Stimulated activated CD8-positive, alpha-beta memory T cell treated with anti-CD3 and anti-CD28 coated beads, Interleukin-4, amount 100 ng/mL, for 48 hours (primary cell): ENCODE measurements around the gene OLA1.

ENCODE experiments used
- DNase-seq: peaks from one replicate; pipeline ENCODE4 v3.0.0-alpha.2; 2020

The OLA1 gene

GRCh38 chr2:174224125-174224524 is 24.2 kb downstream of the OLA1 start:
- DNase-seq = no peak

GRCh38 chr2:174223388-174223787 is 24.9 kb downstream of the OLA1 start:
- DNase-seq = no peak

DNA sequence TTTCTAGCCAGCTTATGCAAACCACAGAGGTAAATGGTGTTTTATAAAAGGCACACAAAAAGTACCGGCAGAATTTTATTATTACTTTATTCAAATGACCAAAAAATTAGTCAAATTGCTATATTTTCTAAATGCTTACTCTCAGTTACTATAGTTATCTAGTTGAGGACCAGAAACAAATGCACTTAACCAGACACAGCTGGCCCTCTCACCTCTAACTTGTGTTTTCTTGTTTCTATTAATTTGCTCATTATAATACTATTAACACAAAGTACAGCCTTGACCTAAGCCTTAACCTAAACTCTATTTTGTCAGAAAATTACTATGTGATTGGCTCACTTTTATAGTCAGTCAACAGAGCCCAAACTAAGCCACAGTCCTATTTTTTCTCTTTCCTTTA is 26.2 kb downstream of the OLA1 start:
- DNase-seq = no peak

DNA sequence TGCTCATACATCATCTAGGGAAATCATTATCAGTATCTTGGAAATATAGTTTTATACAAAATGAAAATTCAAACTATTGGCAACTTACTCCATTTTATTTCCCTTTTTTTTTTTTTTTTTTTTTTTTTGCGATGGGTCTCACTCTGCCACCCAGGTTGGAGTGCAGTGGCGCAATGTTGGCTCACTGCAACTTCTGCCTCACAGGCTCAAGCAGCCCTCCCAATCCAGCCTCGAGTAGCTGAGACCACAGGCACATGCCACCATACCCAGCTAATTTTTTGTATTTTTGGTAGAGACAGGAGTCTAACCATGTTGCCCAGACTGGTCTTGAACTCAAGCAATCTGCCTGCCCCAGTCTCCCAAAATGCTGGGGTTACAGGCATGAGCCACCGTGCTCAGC is 29.0 kb downstream of the OLA1 start:
- no peak for DNase-seq

DNA sequence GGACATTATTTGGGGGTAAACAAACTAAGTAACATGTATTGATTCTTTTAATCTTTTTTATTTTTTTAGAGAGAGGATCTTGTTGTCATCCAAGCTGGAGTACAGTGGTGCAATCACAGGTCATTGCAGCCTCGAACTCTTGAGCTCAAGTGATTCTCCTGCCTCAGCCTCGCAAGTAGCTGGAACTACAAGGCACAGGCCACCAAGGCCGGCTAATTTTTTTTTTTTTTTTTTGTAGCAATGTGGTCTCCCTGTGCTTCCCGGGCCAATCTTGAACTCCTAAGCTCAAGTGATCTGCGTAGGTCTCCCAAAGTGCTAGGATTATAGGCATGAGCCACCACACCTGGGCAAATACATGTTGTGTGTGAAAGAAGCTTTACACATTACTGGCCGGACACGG is 29.6 kb downstream of the OLA1 start:
- no peak for DNase-seq

DNA sequence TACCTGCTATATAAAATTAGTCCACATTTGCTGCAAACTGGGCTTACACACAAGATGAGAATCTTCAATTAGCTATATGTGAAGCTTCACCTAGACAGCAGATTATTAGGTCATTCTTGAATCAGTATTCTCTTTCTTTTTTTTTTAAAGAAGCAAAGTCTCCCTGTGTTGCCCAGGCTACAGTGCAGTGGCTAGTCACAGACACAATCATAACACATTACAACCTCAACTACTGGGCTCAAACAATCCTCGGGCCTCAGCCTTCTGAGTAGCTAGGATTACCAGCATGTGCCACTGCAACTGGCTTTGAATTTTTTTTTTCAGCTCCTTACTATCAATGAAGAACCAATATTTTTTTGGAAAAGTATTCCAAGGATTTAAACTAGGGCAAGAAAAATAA is 30.5 kb downstream of the OLA1 start:
- DNase-seq = no peak

DNA sequence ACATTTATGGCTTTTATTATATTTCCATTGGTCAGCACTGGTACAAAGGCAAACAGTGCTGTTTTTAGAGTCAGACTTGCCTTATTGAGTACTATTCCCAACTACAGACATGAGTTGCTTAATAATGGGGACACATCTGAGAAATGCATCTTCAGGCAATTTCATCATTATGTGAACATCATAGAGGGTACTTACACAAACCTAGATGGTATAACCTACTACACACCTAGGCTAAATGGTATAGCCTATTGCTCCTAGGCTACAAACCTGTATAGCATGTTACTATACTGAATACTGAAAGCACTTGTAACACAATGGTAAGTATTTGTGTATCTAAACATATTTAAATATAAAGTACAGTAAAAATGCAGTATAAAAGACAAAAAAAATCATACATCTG is 36.4 kb downstream of the OLA1 start:
- no peak for DNase-seq

GRCh38 chr2:174210862-174211261 is 37.5 kb downstream of the OLA1 start:
- no peak for DNase-seq

DNA sequence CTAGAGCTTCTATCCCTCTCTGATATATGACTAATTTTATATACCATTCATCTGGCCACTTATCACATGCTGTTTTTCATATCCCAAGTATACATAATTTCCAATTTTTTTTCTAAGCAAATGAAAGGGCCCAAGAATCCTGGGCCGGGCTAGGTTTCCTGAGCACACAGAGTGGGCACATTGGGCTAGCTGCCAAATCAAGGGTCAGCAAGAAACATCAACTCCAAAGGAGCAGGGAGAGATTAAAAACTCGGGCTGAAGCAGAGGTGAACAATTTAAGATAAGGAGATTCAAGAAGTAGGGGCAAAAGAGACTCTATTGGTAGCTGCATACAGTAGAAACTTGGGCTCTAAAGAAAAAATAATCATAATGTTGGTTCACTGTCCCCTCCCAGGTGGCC is 39.0 kb downstream of the OLA1 start:
- DNase-seq = no peak

DNA sequence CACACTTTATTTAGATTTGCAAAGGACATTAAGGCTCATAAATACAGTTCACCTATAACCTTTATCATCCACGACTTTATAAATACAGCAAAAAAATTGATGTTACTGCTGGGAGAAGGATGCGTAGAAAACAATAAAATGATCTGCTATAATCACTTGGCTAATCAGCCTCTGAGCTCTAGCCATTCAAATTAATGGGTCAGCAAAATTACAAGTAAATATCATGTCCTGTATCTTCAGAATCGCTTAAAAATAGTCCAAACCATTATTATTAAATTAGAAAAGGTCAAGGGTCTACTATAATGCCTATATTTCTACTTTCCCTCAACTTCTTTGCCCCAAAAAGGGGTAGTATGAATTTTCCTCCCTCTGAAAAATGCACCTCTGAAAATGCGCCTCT is 40.3 kb downstream of the OLA1 start:
- DNase-seq = no peak

GRCh38 chr2:174205562-174205961 is 42.8 kb downstream of the OLA1 start:
- DNase-seq = no peak

GRCh38 chr2:174202188-174202587 is 46.1 kb downstream of the OLA1 start:
- DNase-seq = no peak

- no peak for DNase-seq
Observed at GRCh38 chr2:174198846-174199564, 49.3 kb downstream of the OLA1 start.

DNA sequence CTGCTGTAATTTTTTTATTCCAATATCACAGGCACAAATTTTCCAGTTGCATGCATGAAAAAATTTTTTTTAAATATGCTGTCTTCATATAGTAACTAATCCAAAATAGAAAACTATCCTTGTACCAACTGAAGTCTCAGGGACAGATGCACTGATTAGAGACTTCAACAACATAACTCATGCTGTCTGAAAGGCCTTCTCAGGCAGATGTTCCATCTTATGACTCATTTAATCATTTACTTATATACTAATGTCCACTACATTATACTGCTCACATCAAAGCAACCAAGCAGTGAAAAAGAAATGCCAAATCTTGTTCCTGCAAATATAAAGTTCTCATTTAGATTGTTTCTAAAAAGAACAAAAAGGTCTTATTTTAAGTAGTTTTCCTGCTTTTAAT is 53.1 kb downstream of the OLA1 start:
- no peak for DNase-seq

- DNase-seq = no peak
Observed at GRCh38 chr2:174193737-174194136, 54.6 kb downstream of the OLA1 start.

DNA sequence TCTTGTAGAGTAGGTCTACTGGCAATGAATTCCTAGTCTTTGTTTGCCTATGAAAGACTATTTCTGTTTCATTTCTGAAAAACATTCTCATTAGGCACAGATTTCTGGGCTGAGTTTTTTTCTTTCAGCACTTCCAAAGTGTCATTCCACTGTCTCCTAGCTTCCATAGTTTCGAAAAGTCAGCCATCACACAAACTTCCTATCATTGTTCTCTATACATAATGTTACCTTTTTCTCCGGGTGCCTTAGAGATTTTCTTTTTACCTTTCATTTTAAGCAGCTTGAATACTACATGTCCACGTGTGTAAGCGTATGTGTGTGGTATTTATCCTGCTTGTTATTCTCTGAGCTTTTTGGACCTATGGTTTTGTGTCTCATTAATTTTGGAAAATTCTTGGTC is 55.7 kb downstream of the OLA1 start:
- no peak for DNase-seq

GRCh38 chr2:174191342-174192074 is 56.8 kb downstream of the OLA1 start:
- DNase-seq = no peak

GRCh38 chr2:174184915-174185314 is 63.4 kb downstream of the OLA1 start:
- DNase-seq = no peak

- no peak for DNase-seq
Observed at GRCh38 chr2:174184504-174184903, 63.8 kb downstream of the OLA1 start.

- no peak for DNase-seq
Observed at GRCh38 chr2:174183076-174183475, 65.3 kb downstream of the OLA1 start.

GRCh38 chr2:174181368-174181767 is 67.0 kb downstream of the OLA1 start:
- no peak for DNase-seq

DNA sequence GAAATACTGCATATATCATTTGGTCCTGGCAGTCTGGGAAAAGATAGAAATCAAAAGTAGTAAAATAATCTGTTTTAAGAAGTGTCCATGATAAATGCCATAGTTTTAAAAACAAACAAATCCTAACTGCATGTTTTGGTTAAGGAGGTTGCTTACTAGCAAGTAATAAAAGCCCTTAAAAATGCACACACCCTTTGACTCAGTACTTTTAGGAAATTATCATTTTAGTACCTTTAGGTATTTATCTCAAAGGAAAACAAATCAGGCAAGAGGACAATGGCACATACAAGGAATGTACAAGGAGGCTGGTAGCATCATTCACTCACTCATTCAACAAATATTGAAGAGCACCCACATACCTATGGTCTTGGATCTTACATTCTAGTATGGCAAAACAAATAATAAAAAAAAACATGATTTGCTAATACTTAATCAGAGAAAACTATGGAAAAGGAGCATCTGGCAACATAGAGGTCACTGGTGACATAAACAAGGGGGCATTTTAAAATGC is 67.6 kb downstream of the OLA1 start:
- DNase-seq = no peak

DNA sequence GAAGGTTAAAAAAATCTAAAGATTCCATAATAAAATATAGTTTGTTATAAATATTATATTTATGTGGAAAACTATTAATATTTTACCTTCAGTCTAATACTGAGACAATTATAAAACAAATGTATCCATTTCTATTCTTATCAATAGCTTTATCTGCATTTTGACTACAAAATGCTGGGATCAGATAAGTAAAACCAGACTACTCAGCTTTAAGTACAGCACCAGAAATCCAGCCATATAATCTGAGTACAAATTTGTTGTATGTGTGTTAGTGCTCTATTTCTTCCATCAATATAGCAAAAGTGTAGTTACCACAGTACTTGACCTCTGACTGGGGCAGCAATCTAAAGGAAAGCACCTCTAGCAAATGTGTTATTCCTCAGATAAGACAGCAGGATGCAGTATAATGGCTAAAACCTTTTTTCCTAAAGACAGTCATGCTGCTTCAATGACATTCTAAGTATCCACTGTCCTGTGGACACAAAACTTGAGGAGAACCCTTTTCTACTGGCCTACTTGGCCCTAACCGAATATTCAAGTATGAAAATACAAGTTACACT is 68.1 kb downstream of the OLA1 start:
- no peak for DNase-seq

DNA sequence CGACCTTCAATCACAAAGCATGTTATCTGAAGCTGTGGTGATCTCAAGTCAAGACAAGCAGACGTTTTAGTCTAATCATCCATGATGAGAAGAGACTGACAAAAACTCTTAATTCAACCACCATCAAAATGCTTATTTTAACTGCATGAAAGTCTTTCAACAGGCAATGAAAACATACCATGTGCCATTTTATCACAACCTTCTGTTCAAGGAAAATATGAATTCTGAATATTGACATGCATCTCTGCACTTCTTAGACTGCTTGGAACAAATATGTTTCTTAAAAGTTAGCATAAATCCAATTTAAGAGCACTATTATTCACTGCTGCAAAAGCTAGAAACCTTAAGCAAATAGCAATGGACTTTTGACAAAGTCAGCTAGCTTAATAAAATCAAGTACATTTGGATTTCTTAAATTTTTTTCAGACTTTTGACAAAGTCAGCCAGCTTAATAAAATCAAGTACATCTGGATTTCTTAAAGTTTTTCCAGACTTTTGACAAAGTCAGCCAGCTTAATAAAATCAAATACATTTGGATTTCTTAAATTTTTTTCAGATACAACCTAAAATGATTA is 70.9 kb downstream of the OLA1 start:
- DNase-seq = no peak
